SK-N-SH (cell line): ENCODE results near the gene KCTD14. TPM values are rescaled to one million over a fixed set of nuclear protein-coding genes. Genes with fewer than 3 reads are reported as not detected.

Experiments
- CTCF ChIA-PET: fragments of 300-600, 350-600 bp; formaldehyde crosslinking; extraction: SDS; loops from one replicate; lab custom pipeline; 2021; lab: Yijun Ruan, JAX
- POLR2A ChIA-PET: fragments of 350-600 bp; sonication (Branson Sonifier 250); formaldehyde crosslinking; extraction: SDS; loops from one replicate; lab custom pipeline; 2020; ENCODE audit warnings: antibody characterized with exemption, inconsistent platforms; lab: Yijun Ruan, JAX
- DNase-seq: peaks from one replicate; pipeline ENCODE4 v3.0.0; 2012
- H2AFZ ChIP-seq: fragments of 200-600 bp; sonication (generic); 2 replicates; pipeline ENCODE4 v1.8.1; 2016; ENCODE audit warnings: antibody characterized with exemption, mild to moderate bottlenecking, low read depth
- H3F3A ChIP-seq: fragments of 200-600 bp; sonication (generic); replicated peaks from 2 replicates; pipeline ENCODE3; 2016; ENCODE audit warnings: antibody characterized with exemption, mild to moderate bottlenecking; ENCODE audit not compliant: insufficient read depth
- H3K27ac ChIP-seq, 2 experiments: fragments of 200-500 bp in 1 of 2; fragments of 200-600 bp in 1 of 2; sonication (Bioruptor generic) in 1 of 2; sonication (generic), shearing (Covaris generic) in 1 of 2; 2 replicates each; pipeline versions ENCODE4 v1.5.1 to v1.6.1; 2014 to 2016; ENCODE audit warnings: low read depth in 2 of 2, inconsistent platforms in 1 of 2, low read length in 1 of 2, mild to moderate bottlenecking in 1 of 2, mixed read lengths in 1 of 2
- H3K27me3 ChIP-seq: fragments of 200-600 bp; sonication (generic), shearing (Covaris generic); 2 replicates; pipeline ENCODE4 v1.6.1; 2016; ENCODE audit warnings: mixed run types; ENCODE audit not compliant: insufficient read depth
- H3K36me3 ChIP-seq, 2 experiments: fragments of 200-500 bp in 1 of 2; fragments of 200-600 bp in 1 of 2; sonication (Bioruptor generic) in 1 of 2; sonication (generic) in 1 of 2; replicated peaks in 1 of 2; 2 replicates each; pipeline versions ENCODE3 to v1.5.1; 2014 to 2016; ENCODE audit warnings: low read length in 1 of 2, mild to moderate bottlenecking in 1 of 2; ENCODE audit not compliant: insufficient read depth in 2 of 2, control insufficient read depth in 1 of 2
- H3K4me1 ChIP-seq, 2 experiments: fragments of 200-500 bp in 1 of 2; fragments of 200-600 bp in 1 of 2; sonication (Bioruptor generic) in 1 of 2; sonication (generic), shearing (Covaris generic) in 1 of 2; 2 replicates each; pipeline versions ENCODE4 v1.5.1 to v1.6.1; 2014 to 2016; ENCODE audit warnings: low read depth in 1 of 2, low read length in 1 of 2, mixed run types in 1 of 2; ENCODE audit not compliant: insufficient read depth in 2 of 2, control insufficient read depth in 1 of 2
- H3K4me2 ChIP-seq: fragments of 200-600 bp; sonication (generic), shearing (Covaris generic); 2 replicates; pipeline ENCODE4 v1.6.1; 2017; ENCODE audit warnings: mixed run types
- H3K4me3 ChIP-seq, 2 experiments: fragments of 200-500 bp in 1 of 2; fragments of 200-600 bp in 1 of 2; sonication (Bioruptor generic) in 1 of 2; sonication (generic), shearing (Covaris generic) in 1 of 2; 2 replicates each; pipeline versions ENCODE4 v1.5.1 to v1.8.1; 2014 to 2016; ENCODE audit warnings: low read depth in 2 of 2, inconsistent platforms in 1 of 2, low read length in 1 of 2, mild to moderate bottlenecking in 1 of 2, mixed read lengths in 1 of 2, moderate library complexity in 1 of 2
- H3K79me2 ChIP-seq: fragments of 200-600 bp; sonication (generic); 2 replicates; pipeline ENCODE4 v1.8.1; 2017; ENCODE audit warnings: mild to moderate bottlenecking; ENCODE audit not compliant: insufficient read depth
- H3K9ac ChIP-seq: fragments of 200-600 bp; sonication (generic); 2 replicates; pipeline ENCODE4 v1.6.1; 2017; ENCODE audit warnings: mixed run types
- H3K9me2 ChIP-seq: fragments of 200-600 bp; sonication (generic); 2 replicates; pipeline ENCODE4 v1.6.1; 2017; ENCODE audit warnings: mixed run types
- H3K9me3 ChIP-seq: fragments of 200-600 bp; sonication (generic); 2 replicates; pipeline ENCODE4 v1.6.1; 2017; ENCODE audit warnings: mixed run types, mild to moderate bottlenecking, moderate library complexity
- H4K20me1 ChIP-seq: fragments of 200-600 bp; sonication (generic); 2 replicates; pipeline ENCODE4 v1.6.1; 2017; ENCODE audit warnings: mild to moderate bottlenecking, mixed run types; ENCODE audit not compliant: insufficient read depth
- ELF1 ChIP-seq: IDR thresholded peaks from 2 replicates; pipeline ENCODE4 v1.4.0; 2012
- FOSL2 ChIP-seq: IDR thresholded peaks from 2 replicates; pipeline ENCODE4 v1.4.0; 2012; ENCODE audit warnings: low read depth, mild to moderate bottlenecking, moderate library complexity, borderline replicate concordance
- FOXM1 ChIP-seq: IDR thresholded peaks from 2 replicates; pipeline ENCODE4 v1.4.0; 2012; ENCODE audit warnings: low read depth, mild to moderate bottlenecking
- MXI1 ChIP-seq: IDR thresholded peaks from 2 replicates; pipeline ENCODE4 v1.6.1; 2012; ENCODE audit warnings: mild to moderate bottlenecking, low read depth, low read length, improper control_type of control experiment
- NFIC ChIP-seq: IDR thresholded peaks from 2 replicates; pipeline ENCODE4 v1.4.0; 2012; ENCODE audit warnings: borderline replicate concordance
- RFX5 ChIP-seq: IDR thresholded peaks from 2 replicates; pipeline ENCODE4 v1.6.1; 2012; ENCODE audit warnings: mild to moderate bottlenecking, improper control_type of control experiment, low read length
- RXRA ChIP-seq: IDR thresholded peaks from 2 replicates; pipeline ENCODE4 v1.4.0; 2012; ENCODE audit warnings: low read depth, mild to moderate bottlenecking, borderline replicate concordance
- WGBS: methylation state at CpG from one replicate; pipeline ENCODE4 v1.1.6; 2017; ENCODE audit warnings: low lambda C conversion rate; 5-methylcytosine and 5-hydroxymethylcytosine counted together
- polyA plus RNA-seq, 3 experiments: library from polyadenylated mRNA; depleted of rRNA; stranded (reverse); fragments of >200 nt; gene quantifications; 2 replicates each; pipeline ENCODE4 v1.2.3, GENCODE V29; 2012
- TF ChIP-seq, protein P1 (sequence below): fragments of 150-350 bp; IDR thresholded peaks from 2 replicates; pipeline ENCODE4 v1.6.1; 2017; ENCODE audit warnings: antibody characterized with exemption, low read length, low read depth, borderline replicate concordance
- TF ChIP-seq, protein P2 (sequence below): fragments of 150-350 bp; IDR thresholded peaks from 2 replicates; pipeline ENCODE4 v1.6.1; 2016; ENCODE audit warnings: mild to moderate bottlenecking, low read depth, low read length
- TF ChIP-seq, protein P3 (sequence below): IDR thresholded peaks from 2 replicates; pipeline ENCODE4; 2012
- TF ChIP-seq, protein P4 (sequence below): IDR thresholded peaks from 2 replicates; pipeline ENCODE4 v1.6.1; 2012; ENCODE audit warnings: mild to moderate bottlenecking, low read depth, low read length, moderate library complexity

The KCTD14 gene
- polyA plus RNA-seq, 1 of the 3 experiments (the other 2 are of a cell fraction), result 0.25 TPM

DNA sequence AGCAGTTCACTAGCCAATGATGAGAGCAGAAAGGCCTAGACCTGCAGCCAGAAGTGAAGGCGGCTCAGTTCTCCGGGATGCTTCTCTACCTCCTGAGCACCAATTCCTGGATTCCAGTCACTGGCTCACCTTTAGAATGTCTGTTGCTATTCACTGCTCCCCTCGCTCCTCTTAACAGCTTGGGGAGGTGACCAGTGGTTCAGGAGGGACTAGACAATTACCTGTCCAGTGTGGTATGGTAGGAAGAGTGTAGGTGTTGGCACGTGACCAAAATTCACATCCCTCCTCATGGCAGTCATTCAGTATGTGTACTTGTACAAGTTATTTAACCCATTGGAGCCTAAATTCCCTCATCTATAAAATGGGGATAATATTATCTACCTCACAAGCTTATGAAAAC, 44.6 kb upstream of the KCTD14 start:
- H3K9me3 ChIP-seq, result no peaks in the 10 kb centered on the region
- H2AFZ ChIP-seq, result no peak overlapping the region
- no peak overlapping the region for H3K4me3 ChIP-seq
- WGBS, result 95% methylated on average over 4 of the region's 4 CpGs
- POLR2A ChIA-PET, result no interaction called here
- H3K36me3 ChIP-seq, result peaks cover 37 to 41% of the 10 kb centered on the region in 2 experiments
- no peak for DNase-seq
- CTCF ChIA-PET, result interaction anchor here (2.1 kb wide), 1 partner anchor 22 kb away, joined by 6 read pairs; no protein-coding TSS in a partner anchor
- no peaks in the 10 kb centered on the region for H3F3A ChIP-seq
- no peaks in the 10 kb centered on the region for H3K27me3 ChIP-seq
- H3K4me1 ChIP-seq, result peaks cover 0 to 6% of the 10 kb centered on the region in 2 experiments; a peak in 1 of 4 replicates
- TF ChIP-seq RXRA (no peak), FOXM1 (no peak), FOSL2 (no peak), NFIC (no peak), RFX5 (no peak), MXI1 (no peak), ELF1 (no peak)
- TF ChIP-seq, protein P1, sequence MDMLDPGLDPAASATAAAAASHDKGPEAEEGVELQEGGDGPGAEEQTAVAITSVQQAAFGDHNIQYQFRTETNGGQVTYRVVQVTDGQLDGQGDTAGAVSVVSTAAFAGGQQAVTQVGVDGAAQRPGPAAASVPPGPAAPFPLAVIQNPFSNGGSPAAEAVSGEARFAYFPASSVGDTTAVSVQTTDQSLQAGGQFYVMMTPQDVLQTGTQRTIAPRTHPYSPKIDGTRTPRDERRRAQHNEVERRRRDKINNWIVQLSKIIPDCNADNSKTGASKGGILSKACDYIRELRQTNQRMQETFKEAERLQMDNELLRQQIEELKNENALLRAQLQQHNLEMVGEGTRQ, result no peak
- TF ChIP-seq, protein P2, sequence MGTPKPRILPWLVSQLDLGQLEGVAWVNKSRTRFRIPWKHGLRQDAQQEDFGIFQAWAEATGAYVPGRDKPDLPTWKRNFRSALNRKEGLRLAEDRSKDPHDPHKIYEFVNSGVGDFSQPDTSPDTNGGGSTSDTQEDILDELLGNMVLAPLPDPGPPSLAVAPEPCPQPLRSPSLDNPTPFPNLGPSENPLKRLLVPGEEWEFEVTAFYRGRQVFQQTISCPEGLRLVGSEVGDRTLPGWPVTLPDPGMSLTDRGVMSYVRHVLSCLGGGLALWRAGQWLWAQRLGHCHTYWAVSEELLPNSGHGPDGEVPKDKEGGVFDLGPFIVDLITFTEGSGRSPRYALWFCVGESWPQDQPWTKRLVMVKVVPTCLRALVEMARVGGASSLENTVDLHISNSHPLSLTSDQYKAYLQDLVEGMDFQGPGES, result no peak
- TF ChIP-seq, protein P3, sequence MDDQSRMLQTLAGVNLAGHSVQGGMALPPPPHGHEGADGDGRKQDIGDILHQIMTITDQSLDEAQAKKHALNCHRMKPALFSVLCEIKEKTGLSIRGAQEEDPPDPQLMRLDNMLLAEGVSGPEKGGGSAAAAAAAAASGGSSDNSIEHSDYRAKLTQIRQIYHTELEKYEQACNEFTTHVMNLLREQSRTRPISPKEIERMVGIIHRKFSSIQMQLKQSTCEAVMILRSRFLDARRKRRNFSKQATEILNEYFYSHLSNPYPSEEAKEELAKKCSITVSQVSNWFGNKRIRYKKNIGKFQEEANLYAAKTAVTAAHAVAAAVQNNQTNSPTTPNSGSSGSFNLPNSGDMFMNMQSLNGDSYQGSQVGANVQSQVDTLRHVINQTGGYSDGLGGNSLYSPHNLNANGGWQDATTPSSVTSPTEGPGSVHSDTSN, result no peak
- TF ChIP-seq, protein P4, sequence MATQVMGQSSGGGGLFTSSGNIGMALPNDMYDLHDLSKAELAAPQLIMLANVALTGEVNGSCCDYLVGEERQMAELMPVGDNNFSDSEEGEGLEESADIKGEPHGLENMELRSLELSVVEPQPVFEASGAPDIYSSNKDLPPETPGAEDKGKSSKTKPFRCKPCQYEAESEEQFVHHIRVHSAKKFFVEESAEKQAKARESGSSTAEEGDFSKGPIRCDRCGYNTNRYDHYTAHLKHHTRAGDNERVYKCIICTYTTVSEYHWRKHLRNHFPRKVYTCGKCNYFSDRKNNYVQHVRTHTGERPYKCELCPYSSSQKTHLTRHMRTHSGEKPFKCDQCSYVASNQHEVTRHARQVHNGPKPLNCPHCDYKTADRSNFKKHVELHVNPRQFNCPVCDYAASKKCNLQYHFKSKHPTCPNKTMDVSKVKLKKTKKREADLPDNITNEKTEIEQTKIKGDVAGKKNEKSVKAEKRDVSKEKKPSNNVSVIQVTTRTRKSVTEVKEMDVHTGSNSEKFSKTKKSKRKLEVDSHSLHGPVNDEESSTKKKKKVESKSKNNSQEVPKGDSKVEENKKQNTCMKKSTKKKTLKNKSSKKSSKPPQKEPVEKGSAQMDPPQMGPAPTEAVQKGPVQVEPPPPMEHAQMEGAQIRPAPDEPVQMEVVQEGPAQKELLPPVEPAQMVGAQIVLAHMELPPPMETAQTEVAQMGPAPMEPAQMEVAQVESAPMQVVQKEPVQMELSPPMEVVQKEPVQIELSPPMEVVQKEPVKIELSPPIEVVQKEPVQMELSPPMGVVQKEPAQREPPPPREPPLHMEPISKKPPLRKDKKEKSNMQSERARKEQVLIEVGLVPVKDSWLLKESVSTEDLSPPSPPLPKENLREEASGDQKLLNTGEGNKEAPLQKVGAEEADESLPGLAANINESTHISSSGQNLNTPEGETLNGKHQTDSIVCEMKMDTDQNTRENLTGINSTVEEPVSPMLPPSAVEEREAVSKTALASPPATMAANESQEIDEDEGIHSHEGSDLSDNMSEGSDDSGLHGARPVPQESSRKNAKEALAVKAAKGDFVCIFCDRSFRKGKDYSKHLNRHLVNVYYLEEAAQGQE, result no peak
- peaks cover 30% of the 10 kb centered on the region for H3K79me2 ChIP-seq
- H4K20me1 ChIP-seq, result no peaks in the 10 kb centered on the region
- no peak overlapping the region for H3K4me2 ChIP-seq
- H3K27ac ChIP-seq, result no peak overlapping the region
- no peak overlapping the region for H3K9ac ChIP-seq
- H3K9me2 ChIP-seq, result no peaks in the 10 kb centered on the region
